Endodermal cell (in vitro differentiated cells): ENCODE measurements around the gene NLGN1. TPM values are rescaled to one million over a fixed set of nuclear protein-coding genes. Genes with fewer than 3 reads are reported as not detected.

ENCODE experiments used
- DNase-seq: peaks from one replicate; pipeline ENCODE4 v3.0.0-alpha.2; 2017
- H3K27ac ChIP-seq: 2 replicates; pipeline ENCODE4 v1.5.1; 2013; ENCODE audit warnings: mild to moderate bottlenecking, low read depth, low read length, moderate library complexity
- H3K27me3 ChIP-seq: 2 replicates; pipeline ENCODE4 v1.6.1; 2013; ENCODE audit warnings: mild to moderate bottlenecking, low read length, moderate library complexity; ENCODE audit not compliant: insufficient read depth, control insufficient read depth, poor library complexity, severe bottlenecking
- H3K36me3 ChIP-seq: 2 replicates; pipeline ENCODE4 v1.7.0; 2013; ENCODE audit warnings: mild to moderate bottlenecking, low read length, moderate library complexity; ENCODE audit not compliant: control insufficient read depth, insufficient read depth
- H3K4me1 ChIP-seq: one replicate; pipeline ENCODE4 v1.7.0; 2013; ENCODE audit warnings: low read length; ENCODE audit not compliant: control insufficient read depth, insufficient read depth
- H3K4me3 ChIP-seq: 2 replicates; pipeline ENCODE4 v1.5.1; 2013; ENCODE audit warnings: mild to moderate bottlenecking, low read length, moderate library complexity
- H3K9ac ChIP-seq: 2 replicates; pipeline ENCODE4 v1.6.1; 2013; ENCODE audit warnings: mild to moderate bottlenecking, low read length, moderate library complexity; ENCODE audit not compliant: poor library complexity, severe bottlenecking; ENCODE audit errors: extremely low read depth
- H3K9me3 ChIP-seq: 2 replicates; pipeline ENCODE4 v1.6.1; 2013; ENCODE audit warnings: mild to moderate bottlenecking, low read length, moderate library complexity; ENCODE audit not compliant: control insufficient read depth
- H3K27ac Mint-ChIP-seq: 2 replicates; pipeline ENCODE4 v1.8.0; 2020; ENCODE audit warnings: mixed read lengths
- H3K27me3 Mint-ChIP-seq: 2 replicates; pipeline ENCODE4 v1.8.0; 2021; ENCODE audit warnings: mild to moderate bottlenecking, mixed read lengths; ENCODE audit not compliant: insufficient read depth
- H3K36me3 Mint-ChIP-seq: 2 replicates; pipeline ENCODE4 v1.8.0; 2020; ENCODE audit warnings: low read depth, mixed read lengths
- H3K4me1 Mint-ChIP-seq: 2 replicates; pipeline ENCODE4 v1.8.0; 2020; ENCODE audit warnings: mixed read lengths
- H3K4me3 Mint-ChIP-seq: 2 replicates; pipeline ENCODE4 v1.8.0; 2020; ENCODE audit warnings: mild to moderate bottlenecking, moderate library complexity, mixed read lengths
- H3K9me3 Mint-ChIP-seq: 2 replicates; pipeline ENCODE4 v1.8.0; 2020; ENCODE audit warnings: mild to moderate bottlenecking, mixed read lengths
- CTCF ChIP-seq: fragments of 200-600 bp; sonication (generic); conservative IDR thresholded peaks from 2 replicates; pipeline ENCODE4 v1.5.0; 2021; ENCODE audit warnings: antibody characterized with exemption, mild to moderate bottlenecking
- WGBS, 2 experiments: methylation state at CpG; one replicate each; pipeline versions ENCODE4 v1.1.5 to v1.1.7; 2013; ENCODE audit warnings: missing lambda C conversion rate in 2 of 2, mixed read lengths in 1 of 2; ENCODE audit not compliant: insufficient coverage in 1 of 2, insufficient read length in 1 of 2; 5-methylcytosine and 5-hydroxymethylcytosine counted together
- total RNA-seq, 2 donors: library from RNA; stranded (reverse); fragmentation: NEBNext Ultra II Directional in 1 of 2; extraction: Animal tissue kit (Norgen Biotek cat#: 25700) in 1 of 2; gene quantifications; 2 replicates in 1 of 2; 3 replicates in 1 of 2; pipeline ENCODE4 v1.2.1, GENCODE V29; 2021

Gene NLGN1
- total RNA-seq, 2 donors from 2014 or later = 3.4 to 14.3 TPM

GRCh38 chr3:174268061-174268460, 870.5 kb downstream of the NLGN1 start:
- Mint-ChIP-seq H3K27ac (no peak overlapping the region), H3K9me3 (no peaks in the 10 kb centered on the region), H3K36me3 (no peaks in the 10 kb centered on the region), H3K27me3 (no peaks in the 10 kb centered on the region), H3K4me1 (no peaks in the 10 kb centered on the region), H3K4me3 (no peak overlapping the region)
- H3K9me3 ChIP-seq = no peaks in the 10 kb centered on the region
- H3K27ac ChIP-seq = no peak overlapping the region
- H3K4me1 ChIP-seq = no peaks in the 10 kb centered on the region
- no peaks in the 10 kb centered on the region for H3K36me3 ChIP-seq
- DNase-seq = no peak
- TF ChIP-seq CTCF = no peak
- H3K27me3 ChIP-seq = no peaks in the 10 kb centered on the region
- WGBS, 2 experiments = 85 to 89% methylated on average over 3 to 5 of the region's 5 CpGs
- no peak overlapping the region for H3K9ac ChIP-seq
- H3K4me3 ChIP-seq = no peak overlapping the region

DNA sequence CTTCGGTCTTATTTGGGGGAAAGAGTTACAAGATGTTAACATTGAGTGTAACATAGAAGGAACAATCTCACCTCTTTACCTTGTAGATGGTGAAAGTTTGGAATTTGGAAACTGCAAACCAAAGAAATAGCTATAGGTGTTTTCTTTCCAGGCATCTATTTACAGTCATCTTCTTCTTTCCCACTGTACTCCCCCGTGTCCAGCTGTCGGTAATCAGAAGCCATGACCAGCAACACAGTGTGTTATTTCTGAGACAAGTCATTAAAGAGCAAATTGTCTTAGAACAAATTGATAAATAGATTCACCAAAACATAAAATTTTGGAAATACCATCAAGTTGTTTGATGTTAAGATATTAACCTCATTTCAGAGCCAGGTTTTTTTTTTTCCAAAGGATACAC, 871.0 kb downstream of the NLGN1 start:
- Histone ChIP-seq H3K9me3 (no peaks in the 10 kb centered on the region), H3K27me3 (no peaks in the 10 kb centered on the region), H3K4me1 (no peaks in the 10 kb centered on the region), H3K4me3 (no peak overlapping the region), H3K36me3 (no peaks in the 10 kb centered on the region), H3K27ac (no peak overlapping the region), H3K9ac (no peak overlapping the region)
- Mint-ChIP-seq H3K27me3 (no peaks in the 10 kb centered on the region), H3K4me1 (no peaks in the 10 kb centered on the region), H3K9me3 (no peaks in the 10 kb centered on the region), H3K36me3 (no peaks in the 10 kb centered on the region), H3K4me3 (no peak overlapping the region), H3K27ac (no peak overlapping the region)
- no peak for DNase-seq
- no peak for TF ChIP-seq CTCF
- WGBS, 2 experiments = 91% methylated on average over 3 of the region's 3 CpGs; no CpG with 5 or more reads in 1 of the 2 experiments

- no peak overlapping the region for H3K4me3 Mint-ChIP-seq
- 94% methylated on average over 2 of the region's 2 CpGs for WGBS, 2 experiments
Measured at GRCh38 chr3:174270841-174271240, 873.3 kb downstream of the NLGN1 start.

More at GRCh38 chr3:174270841-174271240, 873.3 kb downstream of the NLGN1 start:
- no peaks in the 10 kb centered on the region for H3K36me3 Mint-ChIP-seq
- H3K9me3 Mint-ChIP-seq = no peaks in the 10 kb centered on the region
- Histone ChIP-seq H3K36me3 (no peaks in the 10 kb centered on the region), H3K27ac (no peak overlapping the region), H3K27me3 (no peaks in the 10 kb centered on the region), H3K4me1 (no peaks in the 10 kb centered on the region), H3K9me3 (no peaks in the 10 kb centered on the region), H3K4me3 (no peak overlapping the region), H3K9ac (no peak overlapping the region)
- peaks cover 14% of the 10 kb centered on the region for H3K4me1 Mint-ChIP-seq
- TF ChIP-seq CTCF = no peak
- H3K27me3 Mint-ChIP-seq = no peaks in the 10 kb centered on the region
- no peak for DNase-seq
- no peak overlapping the region for H3K27ac Mint-ChIP-seq
